WTC11 (cell line): Measurements from ENCODE around the gene GLE1. TPM values are rescaled to one million over a fixed set of nuclear protein-coding genes. Genes with fewer than 3 reads are reported as not detected.

Source experiments
- ATAC-seq: fragments of 200-7000 bp; cut with Tn5 transposase; 2 replicates; pipeline ENCODE4 v1.10.0; 2021; ENCODE audit warnings: mild to moderate bottlenecking, moderate library complexity
- CTCF ChIA-PET: fragments of 300-600 bp; sonication (Branson Sonifier 250); formaldehyde crosslinking; loops from one replicate; lab custom pipeline; 2021; ENCODE audit warnings: antibody characterized with exemption; lab: Charles Lee
- POLR2A ChIA-PET: fragments of 350-600 bp; sonication (Branson Sonifier 250); formaldehyde crosslinking; loops from one replicate; lab custom pipeline; 2021; ENCODE audit warnings: antibody characterized with exemption; lab: Charles Lee
- DNase-seq: peaks from one replicate; pipeline ENCODE4 v3.0.0; 2021; ENCODE audit warnings: low spot score
- H3K27ac Mint-ChIP-seq: 2 replicates; pipeline ENCODE4 v1.8.0; 2021; ENCODE audit warnings: mixed read lengths
- H3K27me3 Mint-ChIP-seq: 2 replicates; pipeline ENCODE4 v1.8.0; 2021; ENCODE audit warnings: low read depth, mild to moderate bottlenecking, moderate library complexity, mixed read lengths
- H3K36me3 Mint-ChIP-seq: 2 replicates; pipeline ENCODE4 v1.8.0; 2021; ENCODE audit warnings: mixed read lengths
- H3K4me1 Mint-ChIP-seq: 2 replicates; pipeline ENCODE4 v1.8.0; 2022; ENCODE audit warnings: mixed read lengths
- H3K4me3 Mint-ChIP-seq: 2 replicates; pipeline ENCODE4 v1.8.0; 2021; ENCODE audit warnings: mild to moderate bottlenecking, moderate library complexity, mixed read lengths
- H3K9me3 Mint-ChIP-seq: 2 replicates; pipeline ENCODE4 v1.8.0; 2021; ENCODE audit warnings: mixed read lengths
- ATF2 ChIP-seq: sonication (generic); formaldehyde crosslinking; IDR thresholded peaks from 2 replicates; pipeline ENCODE4 v1.8.1; 2022; ENCODE audit warnings: low read depth, missing genetic modification reagents, borderline replicate concordance
- CBFB ChIP-seq: sonication (generic); formaldehyde crosslinking; IDR thresholded peaks from 2 replicates; pipeline ENCODE4 v1.8.1; 2022; ENCODE audit warnings: mild to moderate bottlenecking, low read depth, missing genetic modification reagents
- CREB1 ChIP-seq: sonication (generic); formaldehyde crosslinking; IDR thresholded peaks from 2 replicates; pipeline ENCODE4 v1.8.0; 2023; ENCODE audit warnings: mild to moderate bottlenecking, missing genetic modification reagents
- CREM ChIP-seq: sonication (generic); formaldehyde crosslinking; IDR thresholded peaks from 2 replicates; pipeline ENCODE4 v1.8.1; 2022; ENCODE audit warnings: mild to moderate bottlenecking, missing genetic modification reagents, moderate library complexity
- E2F5 ChIP-seq: sonication (generic); formaldehyde crosslinking; IDR thresholded peaks from 2 replicates; pipeline ENCODE4 v1.8.1; 2022; ENCODE audit warnings: mild to moderate bottlenecking, moderate library complexity, missing genetic modification reagents
- ELF4 ChIP-seq: sonication (generic); formaldehyde crosslinking; IDR thresholded peaks from 2 replicates; pipeline ENCODE4 v1.8.1; 2022; ENCODE audit warnings: low read depth, mild to moderate bottlenecking, moderate library complexity, missing genetic modification reagents
- ERG ChIP-seq: fragments of 250-450 bp; sonication (Bioruptor Pico); IDR thresholded peaks from 2 replicates; pipeline ENCODE4 v1.8.0; 2021; ENCODE audit warnings: mild to moderate bottlenecking
- ETV6 ChIP-seq: sonication (generic); formaldehyde crosslinking; IDR thresholded peaks from 2 replicates; pipeline ENCODE4 v1.8.1; 2022; ENCODE audit warnings: mild to moderate bottlenecking, missing genetic modification reagents
- FOXP1 ChIP-seq: sonication (generic); formaldehyde crosslinking; IDR thresholded peaks from 2 replicates; pipeline ENCODE4 v1.8.0; 2022; ENCODE audit warnings: missing genetic modification reagents, mild to moderate bottlenecking, moderate library complexity, borderline replicate concordance
- FOXP4 ChIP-seq: sonication (generic); formaldehyde crosslinking; IDR thresholded peaks from 2 replicates; pipeline ENCODE4 v1.8.0; 2022; ENCODE audit warnings: mild to moderate bottlenecking, missing genetic modification reagents
- MLX ChIP-seq: sonication (generic); formaldehyde crosslinking; IDR thresholded peaks from 2 replicates; pipeline ENCODE4 v1.8.1; 2023; ENCODE audit warnings: mild to moderate bottlenecking, missing genetic modification reagents, moderate library complexity
- MYBL2 ChIP-seq: sonication (generic); formaldehyde crosslinking; IDR thresholded peaks from 2 replicates; pipeline ENCODE4 v1.8.1; 2023; ENCODE audit warnings: mild to moderate bottlenecking, moderate library complexity, missing genetic modification reagents
- NR3C1 ChIP-seq: sonication (generic); formaldehyde crosslinking; conservative IDR thresholded peaks from 2 replicates; pipeline ENCODE4 v1.8.1; 2023; ENCODE audit warnings: low read depth, mild to moderate bottlenecking, missing genetic modification reagents
- SMAD4 ChIP-seq: sonication (generic); formaldehyde crosslinking; IDR thresholded peaks from 2 replicates; pipeline ENCODE4 v1.8.0; 2022; ENCODE audit warnings: mild to moderate bottlenecking, missing genetic modification reagents
- USF1 ChIP-seq: sonication (generic); formaldehyde crosslinking; IDR thresholded peaks from 2 replicates; pipeline ENCODE4 v1.8.0; 2022; ENCODE audit warnings: mild to moderate bottlenecking, missing genetic modification reagents
- ZBTB43 ChIP-seq: sonication (generic); formaldehyde crosslinking; IDR thresholded peaks from 2 replicates; pipeline ENCODE4 v1.8.1; 2023; ENCODE audit warnings: mild to moderate bottlenecking, missing genetic modification reagents
- ZMAT4 ChIP-seq: fragments of 250-450 bp; sonication (Bioruptor Pico); IDR thresholded peaks from 2 replicates; pipeline ENCODE4 v1.9.0; 2021; ENCODE audit warnings: mild to moderate bottlenecking
- ZNF512 ChIP-seq: sonication (generic); formaldehyde crosslinking; IDR thresholded peaks from 2 replicates; pipeline ENCODE4 v1.8.1; 2022; ENCODE audit warnings: missing genetic modification reagents, borderline replicate concordance
- ZSCAN18 ChIP-seq: fragments of 250-450 bp; sonication (Bioruptor Pico); IDR thresholded peaks from 2 replicates; pipeline ENCODE4 v2.1.2; 2022; ENCODE audit warnings: mild to moderate bottlenecking, moderate library complexity
- total RNA-seq: library from RNA; stranded (reverse); gene quantifications from 3 replicates; pipeline ENCODE4 v1.2.3, GENCODE V29; 2021

GLE1 gene
- total RNA-seq, 1 experiment from 2014 or later: 19.7 TPM

- TF ChIP-seq E2F5 (CRISPR knock-in tag): no peak
- TF ChIP-seq, all 79 proteins: peak for 0
Measured at GRCh38 chr9:128587453-128587852, 82.9 kb downstream of the GLE1 start (continued).

GRCh38 chr9:128588581-128589233 lies 84.2 kb downstream of the GLE1 start:
- Mint-ChIP-seq H3K4me3 (no peak overlapping the region), H3K4me1 (no peaks in the 10 kb centered on the region), H3K27me3 (no peaks in the 10 kb centered on the region), H3K36me3 (peaks cover 83% of the 10 kb centered on the region), H3K27ac (no peak overlapping the region), H3K9me3 (no peaks in the 10 kb centered on the region)
- POLR2A ChIA-PET: interaction anchor here (0.6 to 0.7 kb wide), 3 partner anchors 220 to 1235 kb away, joined by 3 to 6 read pairs (median 5); partner anchors contain the start of gene TOR1A
- CTCF ChIA-PET: interaction anchor here (0.7 kb wide), 1 partner anchor 150 kb away, joined by 4 read pairs; no protein-coding TSS in a partner anchor
- no peak for ATAC-seq
- no peak for TF ChIP-seq ATF2 (CRISPR knock-in tag)
- no peak for TF ChIP-seq CBFB (CRISPR knock-in tag)
- no peak for TF ChIP-seq FOXP4
- no peak for TF ChIP-seq ZSCAN18 (CRISPR knock-in tag)
- TF ChIP-seq SMAD4 (CRISPR knock-in tag): no peak
- no peak for TF ChIP-seq MLX (CRISPR knock-in tag)
- TF ChIP-seq ERG (CRISPR knock-in tag): no peak
- no peak for TF ChIP-seq MYBL2 (CRISPR knock-in tag)
- TF ChIP-seq CREB1 (CRISPR knock-in tag): no peak
- TF ChIP-seq ZMAT4 (CRISPR knock-in tag): no peak
- TF ChIP-seq ELF4 (CRISPR knock-in tag): no peak
- no peak for TF ChIP-seq FOXP1 (CRISPR knock-in tag)
- no peak for TF ChIP-seq USF1
- no peak for TF ChIP-seq ETV6 (CRISPR knock-in tag)
- no peak for TF ChIP-seq ZBTB43 (CRISPR knock-in tag)
- no peak for TF ChIP-seq NR3C1 (CRISPR knock-in tag)
- no peak for TF ChIP-seq CREM (CRISPR knock-in tag)
- TF ChIP-seq ZNF512 (CRISPR knock-in tag): no peak
- DNase-seq: no peak
